ENCODE data around the gene KCNH8.
"Not testable (repeated sequence)": the region's sequence is repeated elsewhere in the genome, so short reads cannot be mapped to it uniquely, and the experiment has no call there.

The KCNH8 gene

GRCh38 chr3:19173945-19174344 lies 25.6 kb downstream of the KCNH8 start:
- no peak for DNase-seq (ENCODE audit: low spot score)

GRCh38 chr3:19183584-19183983 lies 35.3 kb downstream of the KCNH8 start:
- no peak for DNase-seq (ENCODE audit: low spot score)

- no peak for DNase-seq (ENCODE audit: low spot score)
These were observed 41.8 kb downstream of the KCNH8 start for GRCh38 chr3:19190126-19190525.

GRCh38 chr3:19190602-19191001 lies 42.3 kb downstream of the KCNH8 start:
- no peak for DNase-seq (ENCODE audit: low spot score)

GRCh38 chr3:19199131-19199530 lies 50.8 kb downstream of the KCNH8 start:
- DNase-seq (ENCODE audit: low spot score) = no peak

GRCh38 chr3:19202303-19202702 lies 54.0 kb downstream of the KCNH8 start:
- no peak for DNase-seq (ENCODE audit: low spot score)

- no peak for DNase-seq (ENCODE audit: low spot score)
These were observed 54.4 kb downstream of the KCNH8 start for GRCh38 chr3:19202754-19203153.

- DNase-seq (ENCODE audit: low spot score) = no peak
These were observed 58.2 kb downstream of the KCNH8 start for GRCh38 chr3:19206540-19206939.

GRCh38 chr3:19213603-19214220 lies 65.4 kb downstream of the KCNH8 start:
- DNase-seq (ENCODE audit: low spot score) = no peak

- DNase-seq (ENCODE audit: low spot score) = no peak
These were observed 67.1 kb downstream of the KCNH8 start for GRCh38 chr3:19215427-19215826.

GRCh38 chr3:19216669-19217337 lies 68.5 kb downstream of the KCNH8 start:
- DNase-seq (ENCODE audit: low spot score) = no peak

GRCh38 chr3:19220311-19220710 lies 72.0 kb downstream of the KCNH8 start:
- no peak for DNase-seq (ENCODE audit: low spot score)

GRCh38 chr3:19221081-19221480 lies 72.8 kb downstream of the KCNH8 start:
- DNase-seq (ENCODE audit: low spot score) = no peak

GRCh38 chr3:19226479-19226878 lies 78.2 kb downstream of the KCNH8 start:
- no peak for DNase-seq (ENCODE audit: low spot score)

GRCh38 chr3:19228167-19228566 lies 79.9 kb downstream of the KCNH8 start:
- no peak for DNase-seq (ENCODE audit: low spot score)

- DNase-seq (ENCODE audit: low spot score) = no peak
These were observed 80.8 kb downstream of the KCNH8 start for GRCh38 chr3:19229086-19229485.

- DNase-seq (ENCODE audit: low spot score) = not testable (repeated sequence)
These were observed 81.6 kb downstream of the KCNH8 start for GRCh38 chr3:19229881-19230280.

- DNase-seq (ENCODE audit: low spot score) = no peak
These were observed 83.6 kb downstream of the KCNH8 start for GRCh38 chr3:19231792-19232461.

- no peak for DNase-seq (ENCODE audit: low spot score)
These were observed 84.3 kb downstream of the KCNH8 start for GRCh38 chr3:19232566-19232965.

- not testable (repeated sequence) for DNase-seq (ENCODE audit: low spot score)
These were observed 85.8 kb downstream of the KCNH8 start for GRCh38 chr3:19233882-19234784.

GRCh38 chr3:19248143-19248542 lies 99.8 kb downstream of the KCNH8 start:
- no peak for DNase-seq (ENCODE audit: low spot score)

- DNase-seq (ENCODE audit: low spot score) = no peak
These were observed 100.5 kb downstream of the KCNH8 start for GRCh38 chr3:19248767-19249166.

All from RKO (cell line).